ENCODE results near the gene PLCB2.

PLCB2 gene

DNA sequence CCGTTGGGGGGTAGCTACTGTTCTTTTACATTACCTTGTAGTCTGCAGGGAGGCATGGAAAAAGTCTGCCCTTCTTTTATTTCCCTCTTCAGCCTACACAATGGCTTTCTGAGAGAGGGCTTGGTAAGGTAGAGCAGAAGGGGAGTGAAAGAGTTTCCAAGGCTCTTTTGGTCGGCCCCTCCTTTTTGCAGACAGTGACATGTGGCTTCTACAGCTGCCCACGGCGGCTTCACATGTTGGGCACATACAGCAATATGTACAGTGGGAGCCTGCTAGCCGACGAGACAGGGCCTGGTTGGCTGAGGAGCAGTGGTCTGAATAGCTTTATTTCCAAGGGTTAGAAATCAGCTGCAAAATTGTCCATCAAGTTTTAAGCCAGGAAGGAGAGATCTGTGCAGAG lies 19.7 kb upstream of the PLCB2 start:
- no peak for DNase-seq (ENCODE audit: low read depth)

GRCh38 chr15:40325700-40326099 lies 18.0 kb upstream of the PLCB2 start:
- no peak for DNase-seq (ENCODE audit: low read depth)

GRCh38 chr15:40325188-40325587 lies 17.5 kb upstream of the PLCB2 start:
- no peak for DNase-seq (ENCODE audit: low read depth)

DNA sequence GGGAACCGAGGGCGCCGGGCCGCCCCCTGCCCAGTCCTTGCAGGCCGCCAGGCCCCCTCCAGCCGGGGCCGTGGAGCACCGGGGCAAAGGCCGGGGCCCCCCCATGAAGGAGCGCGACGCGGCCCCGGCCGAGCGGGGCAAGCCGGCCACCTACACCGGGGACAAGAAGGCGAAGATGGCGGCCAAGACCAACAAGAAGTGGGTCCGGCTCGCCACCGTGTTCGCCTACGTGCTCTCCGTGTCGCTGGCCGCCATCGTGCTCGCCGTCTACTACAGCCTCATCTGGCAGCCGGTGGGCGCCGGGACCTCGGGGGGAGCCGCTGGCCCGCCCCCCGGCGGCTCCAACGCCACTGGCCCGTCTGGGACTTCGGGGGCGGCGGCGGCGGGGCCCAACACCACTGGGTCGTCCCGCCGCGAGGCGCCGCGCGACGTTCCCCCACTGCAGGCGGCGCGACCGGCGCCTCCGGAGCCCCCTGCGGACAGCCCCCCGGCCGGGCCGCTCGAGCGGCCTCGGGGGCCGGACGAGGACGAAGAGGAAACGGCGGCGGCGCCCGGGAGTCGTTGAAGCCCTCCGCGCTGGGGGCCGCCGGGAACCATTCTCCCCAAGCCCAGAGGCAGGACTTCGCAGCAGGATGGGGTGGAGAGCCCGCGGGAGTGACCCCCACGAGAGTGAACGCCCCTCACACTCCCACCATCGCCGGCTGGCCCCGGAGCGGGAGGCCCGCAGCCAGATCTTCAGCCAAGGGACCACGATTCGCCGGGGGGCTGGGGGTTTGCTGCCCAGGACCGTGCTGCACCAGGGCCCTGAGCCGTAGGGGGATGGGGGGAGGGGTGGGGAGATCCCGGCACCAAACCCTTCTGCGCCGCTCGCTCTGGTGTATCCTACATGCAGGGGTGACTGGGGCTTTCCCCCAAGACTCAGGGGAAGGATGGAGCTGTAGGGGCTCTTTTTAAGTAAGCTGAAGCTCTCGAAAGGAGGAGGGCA lies 16.5 kb upstream of the PLCB2 start:
- no peak for DNase-seq (ENCODE audit: low read depth)

DNA sequence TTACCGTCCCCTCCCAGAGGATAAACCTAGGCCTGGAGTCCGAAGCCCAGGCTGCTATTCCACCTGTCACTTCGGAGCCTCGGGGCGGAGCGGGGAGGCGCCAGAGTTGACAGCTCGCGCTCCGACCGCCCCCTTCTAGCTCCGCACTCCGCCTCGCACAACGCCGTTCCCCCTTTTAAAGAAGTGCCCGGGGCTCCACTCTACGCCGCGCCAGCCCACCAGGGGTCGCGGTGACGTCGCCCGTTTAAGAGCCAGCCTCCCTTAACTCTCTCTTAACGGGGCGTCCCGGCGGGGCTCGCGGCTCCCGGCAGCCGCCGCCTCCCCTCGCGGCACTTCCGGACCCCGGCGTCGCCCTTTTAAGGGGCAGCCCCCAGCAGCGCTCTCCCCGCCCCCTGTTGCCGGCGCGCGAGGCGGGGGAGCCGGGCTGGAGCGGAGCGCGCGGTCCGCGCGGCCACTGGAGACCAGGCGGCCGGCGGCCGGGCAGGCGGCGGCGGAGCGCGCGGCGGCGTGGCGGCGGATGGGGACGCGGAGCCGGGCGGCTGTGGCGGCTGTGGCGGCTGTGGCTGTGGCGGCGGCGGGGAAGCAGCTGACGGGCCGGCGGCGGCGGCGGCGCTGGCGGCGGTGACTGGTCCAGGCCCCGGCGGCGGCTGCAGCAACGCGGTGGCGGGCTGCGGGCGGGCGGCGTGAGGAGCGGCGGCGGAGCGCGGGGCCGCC lies 15.7 kb upstream of the PLCB2 start, which contains the start of gene INAFM2:
TSS of gene INAFM2 (plus strand) at position 454 of the 714 bp plus-strand sequence. CDS start 364 bp downstream, outside the sequence.
- DNase-seq (ENCODE audit: low read depth), result peak; percentile 86

- DNase-seq (ENCODE audit: low read depth), result no peak
Observed at GRCh38 chr15:40322531-40323238, 14.9 kb upstream of the PLCB2 start.

DNA sequence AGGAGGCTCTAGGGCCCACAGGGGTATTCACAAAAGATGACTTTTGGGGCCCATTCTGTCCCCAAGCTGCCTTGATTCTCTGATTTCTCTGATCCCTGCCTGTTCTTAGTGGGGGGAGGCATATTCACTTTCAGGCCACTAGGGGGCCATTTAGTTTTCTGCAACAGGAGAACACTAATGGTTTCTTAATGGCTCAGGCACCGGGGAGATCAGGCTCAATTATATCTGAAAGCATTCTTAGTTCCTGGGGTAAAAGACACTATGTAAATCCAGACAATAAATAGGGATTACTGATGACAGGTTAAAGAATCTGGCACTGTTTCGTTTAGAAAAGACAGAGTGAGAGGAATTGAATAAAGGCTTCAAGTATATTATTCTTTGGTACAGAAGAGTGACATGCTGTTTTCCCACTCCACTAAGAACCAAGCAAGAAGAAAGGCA lies 13.2 kb upstream of the PLCB2 start:
- DNase-seq (ENCODE audit: low read depth), result peak; percentile 44

DNA sequence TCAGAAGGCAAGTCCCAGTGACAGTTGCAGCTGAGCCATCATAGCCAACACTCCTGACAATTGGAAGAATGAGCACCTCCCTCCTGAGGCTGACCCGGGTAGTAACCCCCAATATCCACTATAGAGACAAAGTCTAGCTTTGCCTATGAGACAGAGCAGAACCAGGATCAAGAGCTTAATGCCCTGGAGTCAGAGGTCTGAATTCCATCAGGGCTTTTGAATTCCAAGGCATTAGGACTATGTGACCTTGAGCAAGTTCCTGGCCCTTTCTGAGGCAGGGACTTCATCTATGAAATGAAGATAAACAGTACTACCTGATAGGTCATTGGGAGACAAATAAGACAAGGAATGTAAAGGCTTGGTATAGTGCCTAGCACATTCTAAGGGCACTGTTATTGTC lies 12.7 kb upstream of the PLCB2 start:
- no peak for DNase-seq (ENCODE audit: low read depth)

- DNase-seq (ENCODE audit: low read depth), result no peak
Observed at GRCh38 chr15:40317580-40317979, 9.8 kb upstream of the PLCB2 start.

- no peak for DNase-seq (ENCODE audit: low read depth)
Observed at GRCh38 chr15:40316931-40317330, 9.2 kb upstream of the PLCB2 start.

DNA sequence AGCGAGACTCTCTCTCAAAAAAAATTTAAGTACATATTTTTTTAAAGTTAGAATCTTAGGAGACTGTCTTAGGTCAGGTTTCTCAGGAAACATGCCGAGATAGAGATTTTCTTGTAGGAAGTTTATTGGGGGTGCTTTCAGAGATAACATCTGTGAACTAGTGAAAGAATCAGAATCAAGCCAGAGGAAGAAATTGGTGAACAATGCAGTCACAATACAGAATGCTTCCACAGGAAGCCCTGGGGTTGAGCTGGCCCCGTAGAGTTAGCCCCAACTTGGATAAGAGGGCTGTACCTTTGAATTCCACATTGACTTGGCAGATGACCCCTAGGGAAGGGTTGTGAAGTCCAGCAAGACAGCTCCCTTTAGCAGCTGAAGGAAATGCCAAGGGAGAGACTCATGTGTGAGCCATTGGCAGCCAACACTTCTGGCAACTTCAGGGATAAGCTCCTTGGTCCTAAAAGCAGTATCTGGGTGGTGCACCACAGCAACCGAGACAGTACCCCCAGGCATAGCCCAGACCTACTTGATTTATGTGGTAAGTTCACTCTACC lies 7.1 kb upstream of the PLCB2 start:
- DNase-seq (ENCODE audit: low read depth), result no peak

DNA sequence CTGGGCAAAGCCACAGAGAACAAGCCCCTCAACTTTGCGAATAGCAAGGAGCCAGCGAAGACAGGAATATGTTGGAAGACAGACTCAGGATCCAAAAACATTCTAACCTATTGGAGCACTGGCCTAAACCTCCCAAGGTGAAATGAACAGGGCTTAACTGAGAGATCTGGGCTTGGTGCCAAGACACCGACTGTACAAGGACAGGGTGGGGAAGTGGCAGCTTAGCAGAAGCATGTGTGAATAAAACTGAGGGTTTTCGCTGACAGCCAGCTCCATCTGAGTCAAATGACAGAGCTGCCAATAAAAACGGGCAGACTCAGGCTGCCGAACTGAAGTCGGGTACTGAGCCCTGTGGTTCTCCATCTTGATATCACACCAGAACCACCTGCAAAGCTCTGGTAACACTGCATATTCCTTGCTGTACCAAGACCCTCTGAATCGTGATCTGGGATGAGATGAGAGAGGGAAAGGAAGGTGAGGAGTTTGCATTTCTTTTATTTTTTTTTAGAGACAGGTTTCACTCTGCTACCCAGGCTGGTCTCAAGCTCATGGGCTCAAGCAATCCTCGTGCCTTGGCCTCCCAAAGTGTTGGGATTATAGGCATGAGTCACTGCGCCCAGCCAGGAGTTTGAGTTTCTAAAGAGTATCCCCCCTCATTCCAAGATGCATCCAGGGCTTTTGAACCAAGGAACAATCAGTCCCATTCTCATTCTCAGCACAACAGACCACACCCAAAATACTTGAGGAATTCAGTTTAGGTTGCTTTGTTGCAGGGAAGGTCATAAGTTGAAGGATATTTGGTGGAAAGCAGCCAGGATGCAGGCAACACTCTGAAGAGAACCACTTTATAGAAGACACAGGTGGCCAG lies 6.0 kb upstream of the PLCB2 start:
- no peak for DNase-seq (ENCODE audit: low read depth)

GRCh38 chr15:40312370-40313158 lies 4.8 kb upstream of the PLCB2 start:
- DNase-seq (ENCODE audit: low read depth), result no peak

DNA sequence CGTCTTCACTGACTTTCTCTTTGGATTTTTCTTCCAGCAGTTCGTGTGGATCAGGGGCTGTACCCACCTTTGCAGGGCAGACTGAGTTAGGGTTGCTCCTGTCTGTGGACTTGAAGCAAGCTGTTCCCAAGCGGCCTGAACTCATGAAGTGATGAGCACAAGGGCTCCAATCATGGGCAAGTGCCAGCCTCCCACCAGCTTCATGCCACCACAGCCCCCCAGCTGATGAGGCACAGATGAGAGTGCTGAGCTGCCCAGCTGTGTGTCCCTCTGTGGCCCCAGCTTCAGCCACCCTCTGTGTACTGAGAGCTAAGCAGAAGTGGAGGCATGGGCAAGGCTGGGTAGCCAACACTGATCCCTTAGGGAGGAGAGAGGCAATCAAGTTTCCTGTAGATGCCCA lies 3.3 kb upstream of the PLCB2 start:
- no peak for DNase-seq (ENCODE audit: low read depth)

DNA sequence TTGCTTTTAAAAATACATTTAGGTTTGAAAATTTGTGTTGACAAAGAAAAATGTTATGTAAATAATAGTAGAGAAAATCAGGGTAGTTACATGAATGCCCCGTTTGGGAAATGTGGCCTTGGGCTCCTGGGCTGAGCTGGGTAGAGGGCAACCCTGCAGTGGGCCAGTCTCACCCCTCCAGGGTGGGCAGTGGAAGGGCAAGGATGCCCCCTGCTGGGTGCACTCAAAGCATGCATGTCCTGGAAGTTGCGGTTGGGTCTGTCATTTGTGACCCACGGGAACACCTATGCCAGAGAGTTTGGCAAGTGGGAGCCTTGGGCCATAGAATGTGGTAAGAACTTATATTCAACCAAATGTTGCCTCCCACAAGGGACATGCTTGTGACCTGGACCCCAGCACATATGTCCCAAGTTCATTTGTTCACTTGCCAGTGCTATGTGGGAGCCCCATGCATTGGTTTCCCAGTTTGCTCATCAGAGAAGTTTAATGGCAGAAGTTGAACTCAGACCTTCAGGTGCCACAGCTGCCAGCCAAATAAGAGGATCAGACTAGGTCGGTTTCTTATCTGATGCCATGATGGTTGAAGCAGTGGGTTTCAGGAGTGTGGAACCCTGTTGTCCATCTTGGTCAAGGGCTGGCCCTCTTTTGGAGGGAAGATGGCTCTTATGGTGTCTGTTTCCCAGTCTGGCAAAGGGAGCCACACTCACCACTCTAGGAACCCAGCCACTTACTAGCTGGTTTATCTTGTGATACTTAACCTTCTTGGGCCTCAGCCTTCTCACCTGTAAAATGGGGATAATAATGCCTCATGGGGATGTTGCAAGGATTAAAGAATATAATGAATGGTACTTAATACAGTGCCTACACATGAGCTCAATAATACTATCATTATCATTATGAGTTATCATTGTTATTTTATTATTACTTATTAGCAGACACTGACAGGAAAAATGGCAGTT lies 2.5 kb upstream of the PLCB2 start:
- DNase-seq (ENCODE audit: low read depth), result peak; percentile 28

DNA sequence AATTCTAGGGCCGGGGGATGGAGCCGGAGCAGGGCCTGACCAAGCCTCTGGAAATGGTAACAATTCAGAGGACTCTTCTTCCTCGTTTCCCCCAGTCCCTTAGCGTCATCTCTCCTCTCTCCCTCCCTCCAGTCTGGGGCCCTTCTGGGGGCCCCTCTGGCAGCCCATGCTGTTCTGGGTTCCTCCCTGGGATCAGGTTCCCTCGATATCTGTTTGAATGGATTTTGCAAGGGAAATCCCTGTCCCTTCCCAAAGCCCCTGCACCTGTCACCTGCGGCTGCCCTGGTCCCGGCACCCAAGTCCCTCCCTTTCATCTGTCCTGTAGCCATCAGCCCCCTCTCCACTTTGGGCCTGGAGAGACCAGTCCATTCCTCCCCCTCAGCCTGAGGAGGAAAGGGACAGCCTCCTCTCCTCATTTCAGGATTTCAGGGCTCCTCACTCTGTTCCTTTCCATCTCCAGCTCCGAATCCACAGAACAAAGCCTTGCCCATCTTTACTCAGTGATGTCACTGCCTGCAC lies 1.7 kb upstream of the PLCB2 start:
- no peak for DNase-seq (ENCODE audit: low read depth)

DNA sequence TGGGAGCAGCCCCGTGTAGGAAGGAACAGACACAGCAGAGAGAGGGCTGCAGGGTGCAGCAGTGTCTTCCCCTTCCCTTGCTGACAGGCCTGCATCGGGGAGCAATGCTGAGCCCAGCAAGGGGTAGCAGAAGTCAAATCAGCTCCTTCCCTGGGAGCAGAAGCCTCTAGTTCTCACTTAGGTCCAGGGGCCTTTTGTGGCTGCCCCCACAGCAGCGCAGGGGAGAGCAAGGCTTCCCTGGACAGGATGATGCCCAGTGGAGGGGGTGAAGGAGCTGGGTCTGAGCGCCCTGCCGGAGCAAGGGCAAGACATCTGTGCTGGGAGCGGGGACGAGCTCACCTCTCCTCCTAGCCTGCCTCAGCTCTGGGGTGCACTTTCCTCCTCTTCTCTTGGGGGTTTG lies 827 bp downstream of the PLCB2 start:
- no peak for DNase-seq (ENCODE audit: low read depth)

- DNase-seq (ENCODE audit: low read depth), result no peak
Observed at GRCh38 chr15:40306371-40306770, 1.4 kb downstream of the PLCB2 start.

DNA sequence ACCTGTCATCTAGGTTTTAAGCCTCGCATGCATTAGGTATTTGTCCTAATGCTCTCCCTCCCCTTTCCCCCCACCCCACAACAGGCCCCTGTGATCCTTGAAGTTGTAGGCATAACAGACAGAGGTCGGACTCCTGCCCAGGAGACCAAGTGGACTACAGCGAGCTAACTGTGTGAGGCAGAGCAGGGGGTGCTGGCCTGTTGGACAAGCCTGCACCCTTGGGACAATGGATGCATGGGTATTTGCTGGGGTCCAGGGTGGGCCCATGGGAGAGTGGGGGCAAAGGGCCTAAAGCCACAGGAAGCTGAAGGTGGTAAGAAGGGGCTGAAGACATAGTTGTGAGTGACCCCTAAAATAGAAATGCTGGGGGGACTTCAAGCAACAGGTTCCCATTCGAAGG lies 2.5 kb downstream of the PLCB2 start:
- no peak for DNase-seq (ENCODE audit: low read depth)
